Epithelial cell of prostate (primary cell): ENCODE data around the gene TAB2.

Experiments used
- DNase-seq: peaks from one replicate; pipeline ENCODE4 v3.0.0-alpha.2; 2011; ENCODE audit warnings: low read depth, low spot score
- H3K27ac ChIP-seq: fragments of 450-650 bp; 2 replicates; pipeline ENCODE4 v1.5.1; 2017; ENCODE audit warnings: mild to moderate bottlenecking

Gene TAB2

DNA sequence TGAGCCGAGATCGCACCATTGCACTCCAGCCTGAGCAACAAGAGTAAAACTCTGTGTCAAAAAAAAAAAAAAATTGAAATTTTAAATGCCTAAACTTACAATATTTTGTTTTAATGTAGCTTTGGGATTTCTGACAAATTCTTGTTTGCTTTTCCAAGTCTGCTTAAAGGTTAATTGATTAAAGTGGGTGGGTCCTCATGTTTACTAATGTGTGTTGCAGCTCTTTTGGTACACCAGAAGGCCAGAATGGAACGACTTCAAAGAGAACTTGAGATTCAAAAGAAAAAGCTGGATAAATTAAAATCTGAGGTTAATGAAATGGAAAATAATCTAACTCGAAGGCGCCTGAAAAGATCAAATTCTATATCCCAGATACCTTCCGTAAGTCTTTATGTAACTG is 79.9 kb downstream of the TAB2 start:
- DNase-seq, result no peak
- no peak overlapping the region for H3K27ac ChIP-seq

DNA sequence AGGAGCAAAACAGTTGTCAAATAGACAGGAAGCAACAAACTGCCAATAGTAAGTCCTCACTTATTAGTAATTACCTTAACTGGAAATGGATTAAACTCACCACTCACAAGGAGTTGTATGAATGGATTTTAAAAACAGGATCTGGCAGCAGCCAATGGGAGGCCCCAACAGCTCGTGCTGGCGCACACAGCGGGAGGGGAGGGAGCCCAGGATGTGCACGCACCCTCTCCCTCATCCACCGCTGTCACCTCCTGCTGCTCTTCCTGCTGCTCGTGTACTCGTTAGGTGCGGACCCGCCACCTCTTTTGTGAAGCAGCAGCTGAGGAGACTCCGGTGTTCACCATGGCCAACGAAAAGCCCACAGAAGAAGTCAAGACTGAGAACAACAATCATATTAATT is 82.5 kb downstream of the TAB2 start, which contains the start of gene SUMO4:
TSS of gene SUMO4 (plus strand) at position 213 of the 400 bp plus-strand sequence. CDS start at position 343, 130 bp downstream.
- H3K27ac ChIP-seq, result no peak within 1 kb of the TSS
- no peak for DNase-seq

- no peak overlapping the region for H3K27ac ChIP-seq
- peak; percentile 40 for DNase-seq
These were observed 86.0 kb downstream of the TAB2 start for GRCh38 chr6:149403534-149403933.

GRCh38 chr6:149405823-149406765 is 88.6 kb downstream of the TAB2 start:
- H3K27ac ChIP-seq, result peak overlapping the region; percentile 46
- DNase-seq, result no peak

- no peak for DNase-seq
- no peak overlapping the region for H3K27ac ChIP-seq
These were observed 92.1 kb downstream of the TAB2 start for GRCh38 chr6:149409617-149410016.

DNA sequence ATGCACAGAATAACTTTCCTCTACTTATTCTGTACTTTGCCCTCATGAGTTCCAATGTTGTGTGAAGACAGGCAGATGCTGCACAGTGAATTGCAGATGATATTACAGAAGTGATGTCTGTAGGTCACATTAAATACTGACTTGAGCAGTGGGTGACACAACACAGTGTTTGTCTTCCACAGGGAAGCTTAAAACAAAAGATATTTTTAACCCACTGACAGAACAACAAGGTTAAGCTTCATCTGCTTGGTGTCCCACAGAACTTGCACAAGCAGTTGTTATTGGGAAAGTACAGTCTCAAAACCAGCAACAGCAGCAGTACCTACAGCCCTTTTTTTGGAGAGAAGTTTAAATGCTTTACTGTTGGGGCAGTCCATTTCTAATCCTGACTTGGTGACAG is 93.0 kb downstream of the TAB2 start:
- H3K27ac ChIP-seq, result no peak overlapping the region

DNA sequence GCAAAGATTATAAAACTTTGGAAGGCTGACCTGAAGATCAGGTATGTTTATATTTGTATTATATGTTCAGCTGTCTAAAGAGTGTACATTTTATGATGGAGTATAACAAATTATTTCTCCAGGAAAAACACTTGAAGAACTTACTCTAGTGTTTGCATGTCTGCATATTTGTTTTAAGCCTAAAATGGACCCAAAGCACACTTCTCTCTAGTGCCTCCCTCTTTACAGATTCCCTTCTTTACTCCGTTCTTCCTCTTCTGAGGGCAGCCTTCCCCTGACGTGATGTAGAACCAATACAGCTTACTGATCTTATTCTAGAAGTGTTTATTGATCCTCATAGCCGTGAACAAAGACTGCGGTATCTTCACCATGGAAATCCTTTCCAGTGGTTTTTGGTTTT is 96.5 kb downstream of the TAB2 start:
- no peak for DNase-seq

More for the DNA sequence above, 93.0 kb downstream of the TAB2 start:
- DNase-seq, result no peak

DNA sequence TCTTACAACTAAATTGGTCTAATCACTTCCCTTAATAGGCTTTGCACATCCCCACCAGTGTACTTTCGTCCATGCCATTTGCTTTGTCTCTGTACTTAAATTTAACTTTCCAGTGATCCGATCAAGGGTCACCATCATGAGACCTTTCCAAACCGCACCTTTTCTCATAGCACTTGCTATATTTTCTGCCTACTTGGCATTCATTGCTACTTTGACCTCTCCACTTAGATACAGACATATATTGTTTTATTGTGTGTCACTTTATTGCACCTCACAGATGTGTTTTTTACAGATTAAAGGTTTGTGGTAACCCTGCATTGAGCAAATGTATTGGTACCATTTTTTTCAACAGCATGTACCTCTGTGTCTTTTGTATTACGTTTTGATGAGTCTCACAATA is 97.3 kb downstream of the TAB2 start:
- no peak overlapping the region for H3K27ac ChIP-seq
- no peak for DNase-seq

More for the DNA sequence above, 96.5 kb downstream of the TAB2 start:
- no peak overlapping the region for H3K27ac ChIP-seq

- no peak for DNase-seq
- H3K27ac ChIP-seq, result no peak overlapping the region
These were observed 102.3 kb downstream of the TAB2 start for GRCh38 chr6:149419696-149420404.

DNA sequence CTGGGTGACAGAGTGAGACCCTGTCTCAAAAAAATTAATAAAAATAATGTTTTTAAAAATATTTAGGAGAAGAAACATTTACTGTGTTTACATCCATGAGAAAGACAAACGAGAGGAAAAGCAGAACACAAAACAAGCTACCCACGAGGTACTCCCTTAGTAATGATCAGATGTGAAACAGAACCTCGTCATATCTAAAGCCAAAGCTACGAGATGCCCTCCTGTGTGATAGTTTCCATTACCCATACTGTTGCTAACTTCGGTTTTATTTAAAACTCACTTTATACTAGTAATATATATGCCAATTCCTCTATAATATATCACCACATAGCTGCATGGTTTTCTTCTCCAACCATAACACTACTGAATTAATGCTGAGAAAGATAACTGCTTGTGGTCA is 103.6 kb downstream of the TAB2 start:
- no peak for DNase-seq
- no peak overlapping the region for H3K27ac ChIP-seq

DNA sequence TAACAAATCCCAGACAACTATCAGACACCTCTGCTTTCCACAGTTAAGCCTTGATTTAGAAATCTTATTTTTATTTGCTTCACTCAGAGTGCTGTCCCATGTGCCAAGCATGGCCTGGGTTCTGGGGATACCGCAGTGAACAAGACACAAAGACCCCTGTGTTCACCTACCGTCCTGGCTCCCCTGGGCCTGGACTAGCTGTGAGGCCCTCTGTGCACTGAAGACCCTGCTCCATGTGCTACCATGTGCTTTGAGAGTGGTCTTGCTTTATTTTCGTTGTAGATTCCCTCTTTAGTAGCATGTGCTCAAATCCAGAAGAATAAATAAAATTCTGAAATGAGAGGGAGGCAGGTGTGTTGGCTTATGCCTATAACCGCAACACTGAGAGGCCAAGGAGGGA is 105.1 kb downstream of the TAB2 start:
- DNase-seq, result no peak
- no peak overlapping the region for H3K27ac ChIP-seq

DNA sequence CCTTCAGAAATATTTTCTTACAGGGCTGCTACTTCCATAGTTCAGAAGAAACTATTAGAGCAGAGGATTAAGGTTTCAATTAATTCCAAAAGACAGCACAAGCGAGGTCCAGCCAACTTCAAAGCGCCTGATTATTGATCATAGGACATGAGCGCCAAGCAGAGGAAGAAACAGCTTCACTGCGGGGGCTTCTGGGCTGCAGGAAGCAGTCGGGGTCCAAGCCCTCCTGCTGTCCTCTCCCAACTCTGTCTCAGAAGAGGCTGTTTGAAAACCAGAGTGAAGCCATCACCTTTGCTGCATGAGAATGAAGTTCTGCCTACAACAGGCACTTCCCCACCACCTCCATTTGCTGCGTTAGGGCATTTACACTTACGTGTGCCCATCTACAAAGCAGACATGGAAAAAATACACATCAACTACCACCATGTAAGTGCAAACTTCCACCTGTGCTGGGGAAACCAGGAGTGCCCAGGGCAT is 106.5 kb downstream of the TAB2 start:
- H3K27ac ChIP-seq, result no peak overlapping the region
- no peak for DNase-seq

GRCh38 chr6:149425224-149425623 is 107.7 kb downstream of the TAB2 start:
- no peak for DNase-seq
- no peak overlapping the region for H3K27ac ChIP-seq

DNA sequence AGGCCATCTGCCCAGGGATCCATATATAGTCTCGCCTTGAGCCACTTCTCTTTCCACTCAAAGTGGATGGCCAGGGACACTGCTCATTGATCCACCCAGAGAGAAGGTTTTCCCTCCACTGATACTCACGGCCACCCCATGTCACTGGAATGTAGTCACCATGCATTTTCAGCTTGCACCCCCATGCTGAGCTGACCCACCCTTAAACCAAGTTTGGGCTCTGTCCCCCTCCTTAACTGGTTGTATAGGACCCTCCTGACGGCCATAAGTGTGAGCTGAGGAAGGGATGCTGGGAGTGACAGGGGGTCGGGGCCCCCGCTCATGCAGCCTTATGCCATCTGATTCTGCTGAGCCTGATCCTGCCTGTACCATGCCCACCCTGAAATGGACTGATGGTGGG is 108.2 kb downstream of the TAB2 start:
- DNase-seq, result no peak
- H3K27ac ChIP-seq, result no peak overlapping the region

DNA sequence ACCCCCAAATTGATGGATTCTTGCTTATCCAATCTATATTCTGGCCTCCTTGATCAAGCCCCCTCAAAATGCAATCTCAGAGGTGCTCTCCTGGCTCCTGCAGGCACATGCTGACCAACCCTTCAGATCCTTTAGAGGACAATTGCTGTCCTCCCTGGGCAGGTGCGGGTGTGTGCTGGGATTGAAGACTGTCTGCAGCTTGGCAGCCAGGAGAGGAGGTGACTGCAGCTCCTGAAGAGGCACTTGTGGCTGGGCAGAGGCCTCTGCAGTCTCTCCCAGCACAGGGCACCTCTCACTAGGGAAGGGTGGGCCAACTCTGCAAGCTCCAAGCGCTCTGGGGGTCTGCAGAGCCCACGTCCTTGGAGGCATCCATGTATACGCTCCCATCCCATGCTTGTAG is 111.1 kb downstream of the TAB2 start:
- no peak overlapping the region for H3K27ac ChIP-seq
- DNase-seq, result no peak

- no peak overlapping the region for H3K27ac ChIP-seq
- DNase-seq, result no peak
These were observed 112.2 kb downstream of the TAB2 start for GRCh38 chr6:149429427-149430360.

GRCh38 chr6:149431905-149432775 is 114.6 kb downstream of the TAB2 start:
- H3K27ac ChIP-seq, result no peak overlapping the region
- no peak for DNase-seq

GRCh38 chr6:149433405-149433804 is 115.9 kb downstream of the TAB2 start:
- no peak for DNase-seq
- no peak overlapping the region for H3K27ac ChIP-seq

GRCh38 chr6:149433881-149434280 is 116.4 kb downstream of the TAB2 start:
- no peak overlapping the region for H3K27ac ChIP-seq
- no peak for DNase-seq
